Measurements from ENCODE around the gene LOX.

- TF ChIP-seq CTCF (IDR thresholded peaks at IDR 0.05; ENCODE audit: poor library complexity, severe bottlenecking) (no peak), REST (IDR thresholded peaks at IDR 0.05; ENCODE audit: borderline replicate concordance) (no peak), RAD21 (conservative IDR thresholded peaks at IDR 0.05) (no peak), SMC3 (conservative IDR thresholded peaks at IDR 0.05; ENCODE audit: poor library complexity) (no peak), EZH2 (IDR thresholded peaks at IDR 0.05; ENCODE audit: borderline replicate concordance, insufficient read depth, low read length, poor library complexity, severe bottlenecking) (no peak), TAF1 (IDR thresholded peaks at IDR 0.05; ENCODE audit: low read depth) (no peak), EP300 (conservative IDR thresholded peaks at IDR 0.05; ENCODE audit: poor library complexity, severe bottlenecking) (no peak)
Measured at GRCh38 chr5:122095158-122095557, 17.1 kb upstream of the LOX start.

Measured in neural cell (in vitro differentiated cells).